NCI-H187 (cell line): ENCODE measurements around the gene MAST4.
A peak's percentile ranks its signal among the peaks of the same experiment; 100 is the strongest.
"Not testable (repeated sequence)": the region's sequence is repeated elsewhere in the genome, so short reads cannot be mapped to it uniquely, and the experiment has no call there.

Experiments used
- DNase-seq, 2 experiments: peaks; one replicate each; lab custom pipeline; 2025; lab: John Stamatoyannopoulos, UW

Gene MAST4

DNA sequence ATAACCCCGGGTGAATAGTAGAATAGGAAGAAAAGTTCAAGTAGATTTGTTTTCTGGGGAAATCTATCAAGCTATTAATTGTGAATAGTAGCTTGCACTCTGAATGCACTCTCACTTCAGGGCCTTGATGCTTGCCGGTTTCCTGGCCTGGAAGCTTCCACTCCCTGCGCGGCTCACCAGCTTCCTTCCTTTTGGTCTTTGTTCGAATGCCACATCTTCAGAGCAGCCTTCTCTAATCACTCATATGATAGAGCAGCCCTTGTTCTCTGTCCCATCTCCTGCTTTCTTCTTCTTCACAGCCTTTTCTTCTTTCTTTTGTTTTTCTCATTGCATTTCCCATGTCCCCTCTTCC, 146.7 kb downstream of the MAST4 start:
- DNase-seq: no peak

DNA sequence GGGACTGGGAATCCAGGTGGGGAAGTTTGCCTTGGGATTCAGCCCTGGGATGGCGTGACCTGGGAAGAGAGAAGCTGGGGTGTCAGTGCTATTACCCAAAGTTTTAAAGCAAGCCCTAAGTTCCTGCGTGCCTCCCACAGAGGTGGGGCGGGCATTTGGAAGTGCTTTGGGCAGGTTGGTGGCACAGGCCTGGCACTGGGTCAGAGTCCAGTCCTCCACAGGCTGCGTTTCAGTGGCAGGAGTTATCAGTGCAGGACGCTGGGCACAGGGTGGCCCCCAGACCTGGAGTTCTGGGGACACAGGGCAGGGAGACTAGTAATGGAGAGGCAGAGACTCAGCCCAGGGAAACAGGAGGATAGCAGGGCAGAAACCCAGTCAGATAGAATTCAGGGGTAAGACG, 147.2 kb downstream of the MAST4 start:
- no peak for DNase-seq

DNA sequence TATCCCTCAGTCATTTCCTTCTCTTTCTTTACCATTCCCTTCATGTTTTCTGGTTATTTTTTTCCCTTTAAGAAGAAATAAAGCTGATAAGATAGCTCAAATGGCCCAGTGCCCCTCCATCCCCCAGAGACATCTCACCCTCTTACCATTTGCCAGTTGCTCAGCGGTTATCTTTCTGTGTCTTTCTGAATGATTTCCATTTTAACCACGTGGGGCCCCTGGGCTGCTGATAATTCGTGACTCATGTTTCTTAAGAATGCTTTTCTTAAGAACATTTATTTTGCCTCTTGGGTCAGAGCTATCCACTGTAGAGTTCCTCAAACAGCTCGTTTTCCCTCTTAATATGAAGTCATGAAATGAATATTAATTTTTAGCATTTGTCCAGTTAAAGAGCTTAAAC, 147.8 kb downstream of the MAST4 start:
- no peak for DNase-seq

DNA sequence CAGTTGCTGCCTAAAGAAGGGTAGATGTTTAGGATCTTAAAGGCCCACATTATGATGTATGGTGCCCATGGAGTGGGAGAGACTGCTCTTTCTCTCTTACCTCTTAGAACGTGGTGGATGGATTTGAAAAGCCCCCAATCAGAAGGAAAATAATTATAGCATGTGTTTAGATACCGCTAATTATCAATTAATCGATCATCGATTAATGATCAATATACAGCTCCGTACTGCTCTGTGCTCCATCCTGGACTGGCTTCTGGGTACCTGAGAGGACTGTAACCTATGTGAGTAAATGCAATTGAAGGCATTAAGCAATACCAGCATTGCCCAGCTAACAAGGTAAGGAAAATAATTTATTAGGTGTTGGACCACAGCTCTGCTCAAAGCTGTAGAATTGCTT, 149.1 kb downstream of the MAST4 start:
- no peak for DNase-seq

DNA sequence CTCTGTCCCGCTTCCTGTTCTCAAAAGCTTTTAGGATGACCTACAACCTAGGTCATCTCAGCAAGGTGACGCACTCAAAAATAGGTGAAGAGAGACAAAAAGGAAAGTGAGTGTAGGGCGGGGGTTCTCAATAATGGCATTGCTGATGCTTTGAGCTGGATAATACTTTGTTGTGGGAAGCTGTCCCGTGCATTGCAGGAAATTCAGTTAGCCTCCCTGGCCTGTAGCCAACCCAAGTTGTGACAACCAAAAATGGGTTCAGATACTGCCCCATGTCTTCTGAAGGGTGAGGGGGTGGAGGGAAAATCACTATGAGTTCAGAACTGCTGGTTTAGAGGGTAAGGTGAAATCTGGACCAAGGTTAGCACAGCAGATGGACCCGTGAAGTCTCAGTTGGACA, 151.4 kb downstream of the MAST4 start:
- no peak for DNase-seq

DNA sequence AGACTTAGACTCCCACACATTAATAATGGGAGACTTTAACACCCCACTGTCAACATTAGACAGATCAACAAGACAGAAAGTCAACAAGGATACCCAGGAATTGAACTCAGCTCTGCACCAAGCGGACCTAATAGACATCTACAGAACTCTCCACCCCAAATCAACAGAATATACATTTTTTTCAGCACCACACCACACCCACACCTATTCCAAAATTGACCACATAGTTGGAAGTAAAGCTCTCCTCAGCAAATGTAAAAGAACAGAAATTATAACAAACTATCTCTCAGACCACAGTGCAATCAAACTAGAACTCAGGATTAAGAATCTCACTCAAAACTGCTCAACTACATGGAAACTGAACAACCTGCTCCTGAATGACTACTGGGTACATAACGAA, 156.5 kb downstream of the MAST4 start:
- not testable (repeated sequence) for DNase-seq

DNA sequence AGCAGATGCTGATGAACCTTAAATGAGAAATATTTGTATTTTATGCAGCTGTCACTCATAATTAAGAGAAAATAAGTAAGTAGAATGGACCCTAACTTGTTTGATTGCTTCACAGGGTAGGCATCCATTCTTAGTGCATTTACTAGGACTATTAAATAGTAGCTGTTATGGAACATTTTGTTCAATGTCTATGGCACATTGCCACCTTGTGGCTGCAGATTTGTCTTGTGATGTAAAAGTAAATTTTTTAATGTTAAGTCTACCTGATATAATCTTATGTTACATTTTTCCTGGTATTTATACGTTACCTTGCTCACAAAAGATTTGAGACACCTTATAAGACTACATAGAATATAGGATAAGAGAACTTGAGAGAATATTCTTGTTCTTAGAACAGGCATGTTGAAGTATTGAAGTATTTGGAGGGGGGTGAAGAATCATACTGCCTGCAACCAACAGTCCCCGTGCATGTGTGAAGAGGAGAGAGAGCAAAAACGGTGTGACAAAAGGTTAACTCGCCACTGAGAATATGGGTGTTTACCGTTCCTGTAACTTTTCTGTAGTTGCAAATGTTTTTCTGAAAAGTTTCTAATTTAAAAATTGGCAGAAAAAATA, 161.1 kb downstream of the MAST4 start:
- DNase-seq: peak in 1 of 2 experiments; percentile 31

DNA sequence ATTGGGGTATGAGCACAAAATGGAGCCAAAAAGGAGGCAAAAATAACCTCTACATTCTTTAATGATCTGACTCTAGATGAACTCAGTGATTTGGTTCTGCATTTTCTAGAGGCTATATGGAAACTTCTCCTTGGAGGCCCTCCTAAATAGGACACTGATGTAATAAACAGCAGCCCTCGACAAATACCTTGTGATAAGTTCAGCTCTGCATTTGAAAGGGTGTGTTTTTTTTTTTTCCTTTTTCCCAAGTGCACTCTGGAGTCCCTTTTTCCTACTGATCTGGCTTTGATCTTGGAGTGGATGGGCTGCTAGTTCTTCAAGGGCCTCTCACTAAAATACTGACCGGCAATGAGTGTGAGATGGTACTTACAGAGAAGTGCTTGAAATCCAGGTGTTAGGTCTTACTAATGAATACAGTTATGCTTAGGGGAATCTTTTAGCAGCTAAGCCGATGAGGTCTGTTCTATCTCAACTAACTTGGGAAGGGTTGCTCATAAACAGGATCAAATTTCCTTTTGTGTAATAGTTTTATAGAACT, 161.7 kb downstream of the MAST4 start:
- peak in 1 of 2 experiments; percentile 28 for DNase-seq

DNA sequence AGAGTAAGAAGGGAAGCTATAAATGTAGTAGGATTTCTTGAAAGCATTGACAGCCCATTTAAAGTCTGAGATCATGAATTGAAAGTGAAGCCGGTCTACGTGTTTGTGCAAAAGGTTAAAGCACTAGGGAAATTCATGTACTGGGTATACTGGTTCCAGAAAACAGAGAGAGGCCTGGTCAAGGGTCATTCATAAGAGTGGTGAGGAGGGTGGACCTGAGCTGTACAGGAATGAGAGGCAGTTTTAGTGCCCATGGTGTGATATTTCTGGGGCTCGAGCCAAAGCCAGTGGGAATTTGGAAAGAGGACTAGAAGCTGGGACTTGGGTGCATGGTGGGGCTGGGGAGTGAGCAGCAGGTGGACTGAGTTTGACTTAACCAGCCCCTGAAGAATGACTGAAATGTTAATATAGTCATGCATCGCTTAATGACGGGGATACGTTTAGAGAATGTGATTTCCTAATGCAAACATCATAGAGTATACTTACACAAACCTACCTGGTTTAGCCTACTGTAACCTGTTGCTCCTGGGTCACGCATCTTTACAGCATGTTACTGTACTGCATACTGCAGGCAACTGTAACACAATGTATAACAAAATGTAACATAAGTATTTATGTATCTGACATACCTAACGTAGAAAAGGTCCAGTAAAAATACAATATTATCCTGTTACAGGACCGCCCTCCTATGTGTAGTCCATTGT, 173.0 kb downstream of the MAST4 start:
- DNase-seq: no peak

DNA sequence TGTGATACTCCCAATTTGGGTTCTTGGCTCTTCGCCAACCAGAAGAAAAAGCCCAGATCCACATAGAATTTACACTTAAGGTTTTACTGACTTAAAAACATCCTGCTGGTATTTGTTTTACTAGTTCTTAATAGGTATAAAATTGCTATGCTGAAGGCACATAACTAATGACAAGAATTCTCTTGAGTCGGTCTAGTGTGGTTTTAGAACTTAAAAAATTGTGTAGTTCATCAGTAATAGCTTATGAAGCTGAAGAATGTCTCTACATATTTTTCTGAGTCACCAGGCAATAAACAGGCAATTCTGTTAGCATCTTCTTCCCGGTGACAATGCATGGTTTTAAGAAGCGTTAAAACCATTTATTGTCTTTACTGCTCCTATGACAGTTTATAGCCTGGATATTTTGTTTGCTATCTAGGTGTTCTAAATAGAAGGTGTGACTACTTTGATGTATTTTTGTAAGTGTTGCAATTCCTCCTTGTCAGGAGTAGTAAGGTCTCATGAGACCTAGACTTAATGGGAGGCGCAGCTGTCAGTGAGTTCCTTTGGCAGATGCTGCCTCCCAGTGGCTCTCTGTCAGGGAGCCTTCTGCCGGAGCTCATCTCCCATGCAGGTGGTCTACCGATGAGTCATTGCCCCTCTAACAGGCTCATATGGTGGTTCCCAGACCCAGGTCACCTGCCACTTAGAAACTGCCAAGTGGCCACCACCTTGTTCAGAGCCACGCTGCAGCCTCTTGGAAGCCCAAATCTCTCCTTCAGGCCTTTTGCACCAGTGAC, 173.8 kb downstream of the MAST4 start:
- peak; percentile 9 to 17 for DNase-seq

DNA sequence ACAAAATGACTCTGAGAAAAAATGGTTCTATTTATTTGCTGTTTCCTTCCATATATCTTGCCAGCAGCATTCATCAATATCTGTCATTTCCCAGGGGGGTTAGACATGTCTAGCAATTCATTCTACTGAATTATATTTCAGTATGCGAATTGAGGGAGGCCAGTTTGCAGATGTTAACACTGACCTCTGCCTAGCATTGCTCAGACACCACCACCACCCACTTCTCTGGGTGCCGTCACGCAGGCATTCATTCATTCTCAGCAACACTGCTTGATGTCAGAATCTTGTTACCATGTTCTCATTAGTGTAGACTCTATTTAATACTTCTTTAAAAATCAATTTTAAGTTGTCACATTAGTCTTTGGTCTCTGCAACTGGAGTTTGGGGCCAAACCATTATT, 181.7 kb downstream of the MAST4 start:
- DNase-seq: no peak

DNA sequence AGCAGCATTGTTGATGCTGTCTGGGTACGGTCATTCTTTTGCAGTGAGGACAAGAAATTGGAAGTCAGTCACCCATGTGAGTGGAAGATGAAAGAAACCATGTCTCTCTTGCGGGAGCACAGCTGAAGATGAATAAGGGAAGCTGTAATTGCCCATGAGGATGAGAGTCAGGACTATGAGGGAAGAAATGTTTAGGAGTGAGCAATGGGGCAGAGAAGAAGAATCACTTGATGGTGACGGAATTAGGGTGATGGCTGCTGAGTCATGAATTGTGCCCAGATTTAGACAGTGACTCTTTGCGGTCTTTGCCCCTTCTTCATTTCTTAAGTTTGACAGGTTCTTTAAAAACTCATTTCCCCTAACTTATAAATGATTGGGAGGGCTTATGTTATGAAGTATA, 183.3 kb downstream of the MAST4 start:
- DNase-seq: no peak

DNA sequence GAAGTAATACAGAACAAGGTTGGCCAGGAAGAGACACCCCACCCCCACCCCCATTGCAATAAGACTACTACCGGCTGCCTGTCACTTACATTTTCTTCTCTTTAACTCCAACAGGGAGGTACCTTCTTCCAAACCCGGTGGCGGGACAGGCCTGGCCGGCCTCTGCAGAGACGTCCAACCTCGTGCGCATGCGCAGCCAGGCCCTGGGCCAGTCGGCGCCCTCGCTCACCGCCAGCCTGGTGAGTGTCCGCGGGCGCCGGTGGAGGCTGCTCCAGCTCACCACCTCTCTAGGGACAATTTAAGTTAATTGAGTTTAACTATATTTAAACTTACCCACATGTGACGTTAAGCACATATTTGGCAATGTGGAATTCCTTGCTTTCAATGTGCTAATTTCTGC, 192.4 kb downstream of the MAST4 start:
- no peak for DNase-seq

DNA sequence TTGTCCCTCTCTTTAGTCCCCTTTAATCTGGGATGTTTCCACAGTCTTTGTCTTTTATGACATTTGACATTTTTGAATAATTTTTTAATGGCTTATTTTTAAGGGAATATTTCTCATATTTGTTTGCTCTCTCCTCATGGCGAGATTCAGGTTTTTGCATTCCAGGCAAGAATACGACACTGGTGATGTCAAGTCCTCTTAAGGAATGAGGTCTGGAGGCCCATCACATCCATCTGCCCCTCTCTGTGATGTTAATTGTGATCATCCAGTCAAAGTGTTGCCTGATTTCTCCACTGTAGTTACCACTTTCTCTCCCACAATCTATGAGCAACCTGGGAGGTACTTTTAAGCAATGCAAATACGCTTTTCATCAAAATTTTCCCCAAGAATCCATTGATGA, 193.2 kb downstream of the MAST4 start:
- no peak for DNase-seq

DNA sequence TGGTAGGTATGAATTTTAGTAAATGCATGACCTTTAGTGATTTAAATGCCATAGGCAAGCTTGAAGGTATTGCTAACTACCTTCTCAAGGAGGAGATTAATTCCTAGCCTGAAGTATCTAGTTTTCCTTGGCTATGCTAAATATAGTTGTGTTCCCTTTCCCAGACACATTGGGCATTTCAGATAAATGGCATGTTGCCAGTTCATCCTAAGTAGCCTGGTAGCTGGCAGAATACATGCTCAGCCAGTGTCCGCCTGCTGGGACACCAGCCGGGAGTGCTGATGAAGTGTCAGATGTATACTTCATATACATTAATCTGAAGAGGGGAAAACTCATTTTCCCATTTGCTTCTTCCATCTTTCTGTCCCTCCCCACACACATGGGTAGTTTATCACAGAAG, 196.9 kb downstream of the MAST4 start:
- DNase-seq: no peak

DNA sequence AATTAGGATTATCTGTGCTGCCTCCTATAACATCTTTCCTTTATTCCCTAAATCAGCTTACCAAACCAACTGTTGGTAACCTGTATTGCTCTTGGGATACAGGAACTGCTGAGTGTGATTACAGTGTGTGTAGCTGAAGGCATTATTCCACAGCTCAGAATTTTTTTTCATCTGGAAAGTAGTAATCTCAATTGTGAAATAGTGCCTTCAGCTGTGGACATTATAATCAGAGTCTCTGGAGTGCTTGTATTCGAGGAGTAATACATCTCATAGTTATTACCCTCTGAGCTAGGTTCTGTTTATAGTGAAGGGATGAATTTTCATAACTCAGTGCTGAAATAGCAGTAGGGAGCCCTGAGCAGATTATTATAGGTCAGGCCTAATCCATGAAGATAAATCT, 199.5 kb downstream of the MAST4 start:
- DNase-seq: no peak

DNA sequence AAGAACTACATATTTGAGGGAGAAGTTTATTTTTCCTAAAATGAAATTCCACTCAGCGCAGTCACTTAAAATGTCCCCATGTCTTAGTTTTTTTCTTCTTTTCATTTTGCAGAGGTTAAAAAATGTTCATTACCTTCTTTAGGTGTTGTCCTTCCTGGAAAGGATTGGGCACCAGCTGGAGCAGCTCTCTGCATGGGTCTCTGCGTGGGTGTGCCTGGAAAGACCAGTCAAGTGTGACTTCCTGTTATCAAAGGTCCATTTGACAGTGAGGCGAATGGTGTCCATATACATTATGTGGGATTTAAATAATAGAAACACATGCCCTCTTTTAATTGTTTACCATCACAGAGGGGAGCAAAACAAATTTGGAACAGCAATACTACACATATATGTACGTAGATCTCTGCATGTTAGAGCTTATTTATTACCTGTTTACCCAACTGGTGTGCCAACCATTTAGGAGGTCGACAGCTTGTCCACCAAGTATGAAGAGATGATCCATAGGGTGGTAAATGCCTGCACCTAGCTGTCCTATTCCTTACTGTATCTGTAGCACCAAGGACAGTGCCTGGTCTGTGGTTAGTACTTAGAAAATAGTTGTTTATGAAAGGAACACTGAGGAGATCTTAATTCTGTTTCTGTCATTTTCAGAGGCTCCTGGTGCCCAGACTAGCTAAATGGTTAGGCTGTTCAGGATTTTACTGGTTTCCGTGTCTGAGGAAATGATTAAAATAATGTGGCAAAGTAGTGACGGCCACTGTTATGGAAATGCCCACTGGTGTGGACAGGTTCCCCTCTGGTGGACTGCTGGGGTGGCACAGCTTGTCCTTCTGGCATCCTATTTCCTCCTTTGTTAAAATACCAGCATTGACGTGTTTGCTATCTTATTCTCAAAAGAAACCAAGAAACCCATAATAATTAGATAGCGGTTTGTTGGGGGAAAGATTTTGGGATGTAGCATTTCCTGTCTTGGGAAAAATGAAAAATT, 200.4 kb downstream of the MAST4 start:
- DNase-seq: no peak

DNA sequence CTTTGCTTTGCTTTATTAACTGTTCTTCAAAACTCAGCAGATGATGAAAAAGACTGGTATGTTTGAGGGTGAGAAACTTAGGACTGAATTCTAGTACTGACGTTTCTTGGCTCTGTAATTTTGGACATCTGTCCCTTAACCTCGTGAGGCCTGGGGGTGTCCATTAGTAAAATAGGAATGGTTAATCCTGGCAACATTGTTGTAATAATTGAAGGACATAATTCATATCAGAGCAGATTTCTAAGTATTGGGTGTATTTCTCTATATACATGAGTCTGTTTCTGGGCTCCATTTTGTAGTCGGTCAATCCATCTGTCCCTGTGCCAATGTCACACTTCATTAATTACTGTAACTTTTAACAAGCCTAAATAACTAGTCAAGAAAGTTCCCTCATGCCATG, 206.7 kb downstream of the MAST4 start:
- no peak for DNase-seq

DNA sequence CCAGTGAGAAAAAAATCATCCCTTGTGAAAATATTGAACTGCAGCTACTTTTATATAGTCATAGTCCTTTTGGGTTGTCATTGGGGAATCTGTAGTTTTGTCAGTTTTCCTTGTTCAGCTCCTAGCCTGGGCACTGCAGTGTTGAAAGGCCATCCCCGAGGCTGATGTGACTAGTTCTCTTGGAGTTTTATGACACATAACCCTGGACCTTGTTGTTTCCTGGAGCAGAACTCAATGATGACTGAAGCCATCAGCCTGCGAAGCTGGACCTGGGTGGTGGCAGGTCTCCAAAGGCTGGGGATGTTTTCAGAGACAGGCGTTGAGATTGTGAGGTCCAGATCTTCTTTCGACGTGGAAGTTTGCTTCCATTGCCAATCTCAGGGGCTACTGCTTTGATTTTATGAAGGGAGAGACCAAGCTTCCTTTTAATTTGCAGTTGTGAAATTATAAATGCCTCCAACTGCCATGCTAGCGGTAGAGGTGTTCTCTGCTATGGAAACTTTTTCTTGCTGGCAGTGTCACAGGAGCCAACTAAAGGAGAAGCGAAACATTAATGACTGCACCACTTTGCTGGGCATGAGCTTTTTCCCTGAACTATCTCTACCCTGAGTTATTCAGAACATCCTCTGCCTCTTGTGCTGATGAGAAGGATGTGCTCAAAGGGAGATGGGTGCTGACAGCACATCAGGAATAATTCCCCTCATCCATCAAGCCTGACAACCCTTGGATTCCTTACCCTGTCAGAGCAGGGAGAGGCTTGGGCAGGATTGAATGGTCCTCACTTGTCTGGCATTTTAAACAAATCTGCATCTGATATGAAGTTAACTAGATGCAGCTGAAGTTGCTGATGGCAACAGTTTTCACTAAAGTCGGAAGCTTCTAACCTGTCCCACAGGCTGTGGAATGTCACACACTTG, 209.6 kb downstream of the MAST4 start:
- DNase-seq: no peak

DNA sequence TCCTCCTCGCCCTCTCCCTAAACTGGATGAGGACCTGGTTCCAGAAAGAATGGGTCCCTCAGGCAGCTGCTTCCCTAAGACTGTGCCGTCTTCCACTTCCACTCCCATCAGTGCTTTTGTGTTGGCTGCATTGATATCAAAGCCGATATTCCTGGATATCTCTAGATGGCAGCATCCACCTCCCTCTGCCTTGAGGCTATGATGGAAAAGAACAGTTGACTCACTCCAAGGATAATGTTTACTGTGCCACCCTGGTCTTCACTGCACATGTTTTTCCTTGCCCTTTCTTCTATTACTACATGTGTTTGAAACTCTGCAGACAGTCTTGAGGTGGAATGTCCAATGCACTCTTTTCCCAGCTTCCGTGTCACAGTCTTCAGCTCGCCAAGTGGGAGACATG, 211.6 kb downstream of the MAST4 start:
- peak in 1 of 2 experiments; percentile 14 for DNase-seq

DNA sequence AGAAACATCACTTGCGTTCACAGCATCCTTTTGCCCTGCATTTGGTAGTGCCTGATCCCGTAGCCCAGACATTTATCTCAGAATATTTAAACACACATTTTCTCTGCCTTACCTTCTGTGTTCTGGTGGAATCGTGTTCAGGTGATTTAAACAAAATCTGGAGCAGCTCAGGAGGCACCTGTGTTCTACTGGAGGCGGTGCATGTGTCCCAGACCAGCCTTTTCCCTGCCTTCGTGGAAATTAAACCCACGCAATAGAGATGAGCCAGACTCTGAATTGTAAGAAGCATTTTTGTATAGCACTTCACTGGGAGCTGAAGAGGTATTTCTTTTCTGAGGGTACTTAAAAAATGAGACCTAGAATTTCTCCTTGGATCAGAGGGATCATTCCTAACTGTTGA, 212.5 kb downstream of the MAST4 start:
- no peak for DNase-seq
